ENCODE results near the gene GPR18.

The GPR18 gene

GRCh38 chr13:99226513-99226912 is 31.7 kb downstream of the GPR18 start:
- peaks cover 10% of the 10 kb centered on the region for H4K20me1 ChIP-seq (ENCODE audit: low read depth, low read length)
- no peaks in the 10 kb centered on the region for H3K9me2 ChIP-seq (replicated peaks; ENCODE audit: insufficient read depth, low read length)
- no peak overlapping the region for H2AFZ ChIP-seq (ENCODE audit: low read depth, low read length, severe bottlenecking)
- no peak overlapping the region for H3K9ac ChIP-seq (ENCODE audit: low read length)
- peaks cover 16% of the 10 kb centered on the region; the same call in 1 of the 2 replicates for H3K36me3 ChIP-seq (ENCODE audit: low read length)
- TF ChIP-seq CTCF (IDR thresholded peaks at IDR 0.05; ENCODE audit: insufficient read depth, low read length, poor library complexity, severe bottlenecking) (no peak), EZH2phosphoT487 (conservative IDR thresholded peaks at IDR 0.05; ENCODE audit: low read length) (no peak)
- no peak overlapping the region for H3K27ac ChIP-seq (ENCODE audit: low read depth, low read length)
- peaks cover 10% of the 10 kb centered on the region for H3F3A ChIP-seq (ENCODE audit: insufficient read depth)
- no peaks in the 10 kb centered on the region for H3K27me3 ChIP-seq (ENCODE audit: low read length)
- peaks cover 78% of the 10 kb centered on the region for H3K79me2 ChIP-seq (ENCODE audit: insufficient read depth, low read length)
- H3K9me3 ChIP-seq (ENCODE audit: insufficient read depth, low read length) = no peaks in the 10 kb centered on the region
- H3K4me2 ChIP-seq (ENCODE audit: low read depth, low read length, poor library complexity, severe bottlenecking) = no peak overlapping the region
- no peak overlapping the region for H3K4me3 ChIP-seq (ENCODE audit: insufficient read depth, low read length, poor library complexity, severe bottlenecking)

- H3K27ac ChIP-seq (ENCODE audit: low read depth, low read length) = no peak overlapping the region
- H3K9ac ChIP-seq (ENCODE audit: low read length) = no peak overlapping the region
- TF ChIP-seq EZH2phosphoT487 (conservative IDR thresholded peaks at IDR 0.05; ENCODE audit: low read length) = no peak
- TF ChIP-seq CTCF (IDR thresholded peaks at IDR 0.05; ENCODE audit: insufficient read depth, low read length, poor library complexity, severe bottlenecking) = no peak
- H3K36me3 ChIP-seq (ENCODE audit: low read length) = peaks cover 16% of the 10 kb centered on the region; the same call in 1 of the 2 replicates
- peak overlapping the region; percentile 4 for H3K4me2 ChIP-seq (ENCODE audit: low read depth, low read length, poor library complexity, severe bottlenecking)
- no peak overlapping the region for H2AFZ ChIP-seq (ENCODE audit: low read depth, low read length, severe bottlenecking)
- H3F3A ChIP-seq (ENCODE audit: insufficient read depth) = peaks cover 14% of the 10 kb centered on the region
- no peaks in the 10 kb centered on the region for H3K27me3 ChIP-seq (ENCODE audit: low read length)
- no peaks in the 10 kb centered on the region for H3K9me2 ChIP-seq (replicated peaks; ENCODE audit: insufficient read depth, low read length)
- peaks cover 76% of the 10 kb centered on the region for H3K79me2 ChIP-seq (ENCODE audit: insufficient read depth, low read length)
- H4K20me1 ChIP-seq (ENCODE audit: low read depth, low read length) = peaks cover 10% of the 10 kb centered on the region
- H3K4me3 ChIP-seq (ENCODE audit: insufficient read depth, low read length, poor library complexity, severe bottlenecking) = no peak overlapping the region
- no peaks in the 10 kb centered on the region for H3K9me3 ChIP-seq (ENCODE audit: insufficient read depth, low read length)
Observed at GRCh38 chr13:99225078-99225477, 33.1 kb downstream of the GPR18 start.

GRCh38 chr13:99224021-99224420 is 34.2 kb downstream of the GPR18 start:
- H4K20me1 ChIP-seq (ENCODE audit: low read depth, low read length) = peaks cover 18% of the 10 kb centered on the region
- no peaks in the 10 kb centered on the region for H3K9me2 ChIP-seq (replicated peaks; ENCODE audit: insufficient read depth, low read length)
- TF ChIP-seq EZH2phosphoT487 (conservative IDR thresholded peaks at IDR 0.05; ENCODE audit: low read length) = no peak
- no peak overlapping the region for H2AFZ ChIP-seq (ENCODE audit: low read depth, low read length, severe bottlenecking)
- H3K27me3 ChIP-seq (ENCODE audit: low read length) = no peaks in the 10 kb centered on the region
- peak overlapping the region; percentile 24 for H3K4me2 ChIP-seq (ENCODE audit: low read depth, low read length, poor library complexity, severe bottlenecking)
- peaks cover 16% of the 10 kb centered on the region; the same call in 1 of the 2 replicates for H3K36me3 ChIP-seq (ENCODE audit: low read length)
- H3K9ac ChIP-seq (ENCODE audit: low read length) = no peak overlapping the region
- H3F3A ChIP-seq (ENCODE audit: insufficient read depth) = peaks cover 6% of the 10 kb centered on the region
- no peaks in the 10 kb centered on the region for H3K9me3 ChIP-seq (ENCODE audit: insufficient read depth, low read length)
- no peak overlapping the region for H3K4me3 ChIP-seq (ENCODE audit: insufficient read depth, low read length, poor library complexity, severe bottlenecking)
- no peak overlapping the region for H3K27ac ChIP-seq (ENCODE audit: low read depth, low read length)
- peaks cover 75% of the 10 kb centered on the region for H3K79me2 ChIP-seq (ENCODE audit: insufficient read depth, low read length)

- Histone ChIP-seq H4K20me1 (ENCODE audit: low read depth, low read length) (peaks cover 22% of the 10 kb centered on the region), H2AFZ (ENCODE audit: low read depth, low read length, severe bottlenecking) (no peak overlapping the region), H3K9me3 (ENCODE audit: insufficient read depth, low read length) (no peaks in the 10 kb centered on the region), H3K79me2 (ENCODE audit: insufficient read depth, low read length) (peaks cover 80% of the 10 kb centered on the region), H3K9ac (ENCODE audit: low read length) (no peak overlapping the region), H3K36me3 (ENCODE audit: low read length) (peaks cover 16% of the 10 kb centered on the region; the same call in 1 of the 2 replicates), H3K9me2 (replicated peaks; ENCODE audit: insufficient read depth, low read length) (no peaks in the 10 kb centered on the region), H3K27ac (ENCODE audit: low read depth, low read length) (no peak overlapping the region), H3K4me3 (ENCODE audit: insufficient read depth, low read length, poor library complexity, severe bottlenecking) (no peak overlapping the region), H3K27me3 (ENCODE audit: low read length) (no peaks in the 10 kb centered on the region), H3F3A (ENCODE audit: insufficient read depth) (peaks cover 4% of the 10 kb centered on the region; the same call in 1 of the 2 replicates), H3K4me2 (ENCODE audit: low read depth, low read length, poor library complexity, severe bottlenecking) (peak overlapping the region; percentile 24)
- TF ChIP-seq EZH2phosphoT487 (conservative IDR thresholded peaks at IDR 0.05; ENCODE audit: low read length) (no peak), CTCF (IDR thresholded peaks at IDR 0.05; ENCODE audit: insufficient read depth, low read length, poor library complexity, severe bottlenecking) (no peak)
Observed at GRCh38 chr13:99223587-99223986, 34.6 kb downstream of the GPR18 start.
